Right lobe of liver (tissue), 4 donors: ENCODE measurements around the gene GALNS.

Source experiments
- CTCF ChIP-seq, 4 donors: fragments of 200-600 bp in 3 of 4; fragments of 450-650 bp in 1 of 4; IDR thresholded peaks; one replicate each; pipeline versions ENCODE4 v1.5.1 to v1.8.0; 2016 to 2022; ENCODE audit warnings: antibody characterized with exemption in 4 of 4, mild to moderate bottlenecking in 2 of 4
- POLR2A ChIP-seq: fragments of 450-650 bp; IDR thresholded peaks from one replicate; pipeline ENCODE4 v1.6.1; 2017; ENCODE audit warnings: antibody characterized with exemption, mild to moderate bottlenecking
- donor health status: DM: no; HTN: no; CAD: no.
- donor health status: DM: no; HTN: no; CAD: no.
- donor health status: DM: no; HTN: yes; CAD: no.

GRCh38 chr16:88854306-88855111 is 2.2 kb downstream of the GALNS start:
- TF ChIP-seq CTCF (IDR thresholded peaks at IDR 0.05): no peak
- no peak for TF ChIP-seq POLR2A
